GM19193 (cell line): ENCODE measurements around the gene INPP4A.
A peak's percentile ranks its signal among the peaks of the same experiment; 100 is the strongest.

Experiments
- POLR2A ChIP-seq: IDR thresholded peaks from 4 replicates; pipeline ENCODE4 v1.6.1; 2011; ENCODE audit not compliant: insufficient read depth, insufficient read length; ENCODE audit errors: extremely low read depth

The INPP4A gene

DNA sequence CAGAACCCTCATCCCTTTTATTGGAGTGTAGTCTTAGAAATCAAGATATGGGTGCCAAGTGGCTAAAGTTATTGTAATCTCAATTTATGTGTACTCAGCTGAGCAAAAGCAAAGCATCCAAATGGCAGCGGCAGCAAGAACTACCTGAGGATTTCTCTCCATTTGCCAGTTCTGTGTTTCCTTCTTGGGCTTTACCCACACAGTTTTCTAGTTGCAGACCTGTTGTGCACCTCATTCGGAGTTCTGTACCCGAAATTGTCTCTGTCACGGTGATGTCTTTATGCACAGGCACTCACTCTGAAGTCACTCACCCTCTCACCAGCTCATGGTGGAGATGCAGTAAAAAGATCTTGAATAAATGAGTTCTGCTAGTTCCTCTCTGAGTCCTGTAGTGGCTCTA is 43.6 kb downstream of the INPP4A start:
- no peak for TF ChIP-seq POLR2A

GRCh38 chr2:98489486-98489885 is 44.8 kb downstream of the INPP4A start:
- TF ChIP-seq POLR2A, result no peak

- TF ChIP-seq POLR2A, result peak; percentile 18
Observed at GRCh38 chr2:98489971-98490962, 45.6 kb downstream of the INPP4A start.

- TF ChIP-seq POLR2A, result no peak
Observed at GRCh38 chr2:98492441-98492840, 47.8 kb downstream of the INPP4A start.

- no peak for TF ChIP-seq POLR2A
Observed at GRCh38 chr2:98494699-98495098, 50.0 kb downstream of the INPP4A start.

GRCh38 chr2:98496750-98497493 is 52.3 kb downstream of the INPP4A start:
- TF ChIP-seq POLR2A, result no peak

- TF ChIP-seq POLR2A, result no peak
Observed at GRCh38 chr2:98498703-98499440, 54.2 kb downstream of the INPP4A start.

DNA sequence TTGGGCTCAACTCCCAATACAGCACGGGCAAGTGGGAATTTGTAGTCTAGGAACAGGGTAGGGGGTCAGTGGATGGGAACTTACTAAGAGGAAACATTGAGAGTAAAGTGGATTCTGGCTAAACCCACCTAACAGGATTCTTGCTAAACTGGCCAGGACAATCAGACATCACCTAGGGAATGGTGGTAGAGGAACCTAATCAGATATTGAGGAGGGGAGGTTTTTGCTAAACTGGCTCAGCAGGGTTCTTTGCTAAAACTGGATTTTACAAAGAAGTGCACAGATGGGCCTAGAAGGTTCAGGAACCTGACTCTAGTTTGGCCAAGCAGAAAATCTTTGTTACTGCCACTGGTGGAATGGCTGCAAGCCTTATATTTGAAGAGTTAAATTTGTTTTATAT is 55.9 kb downstream of the INPP4A start:
- TF ChIP-seq POLR2A, result no peak

DNA sequence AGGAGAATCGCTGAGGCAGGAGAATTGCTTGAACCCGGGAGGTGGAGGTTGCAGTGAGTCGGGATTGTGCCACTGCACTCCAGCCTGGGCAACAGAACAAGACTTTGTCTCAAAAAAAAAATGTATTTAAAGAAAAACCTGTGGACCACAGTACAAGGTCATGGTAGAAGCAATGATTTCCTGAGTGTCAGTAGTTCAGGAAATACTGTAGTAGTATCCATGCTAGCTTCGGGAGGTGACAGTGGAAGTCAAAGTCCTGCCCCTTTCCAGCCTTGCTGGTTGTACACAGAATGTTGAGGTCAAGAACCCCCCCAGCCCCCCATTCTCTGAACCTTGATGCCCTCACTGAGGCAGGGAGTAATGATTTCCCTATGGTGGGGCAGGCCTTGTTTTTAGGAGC is 56.6 kb downstream of the INPP4A start:
- no peak for TF ChIP-seq POLR2A

DNA sequence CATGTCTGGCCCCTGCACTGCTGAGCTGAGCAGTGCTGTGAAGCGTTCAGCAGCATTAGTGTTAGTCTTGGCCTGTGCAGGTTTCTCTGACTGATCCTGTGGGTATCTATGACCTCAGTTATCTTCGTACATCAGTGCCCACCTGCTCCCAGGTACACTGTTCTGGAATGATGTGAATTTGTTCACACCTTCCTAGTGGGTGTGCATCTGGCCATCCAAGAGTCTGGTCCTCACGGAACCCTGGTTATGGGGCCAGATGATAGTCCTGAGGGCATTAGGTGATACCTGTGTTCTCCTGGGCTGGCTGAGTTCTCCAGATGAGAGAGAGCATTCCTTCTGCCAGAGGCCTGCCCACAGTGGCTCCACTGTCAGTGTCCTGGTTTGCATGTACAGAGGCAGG is 57.2 kb downstream of the INPP4A start:
- no peak for TF ChIP-seq POLR2A

GRCh38 chr2:98502556-98503335 is 58.1 kb downstream of the INPP4A start:
- no peak for TF ChIP-seq POLR2A

DNA sequence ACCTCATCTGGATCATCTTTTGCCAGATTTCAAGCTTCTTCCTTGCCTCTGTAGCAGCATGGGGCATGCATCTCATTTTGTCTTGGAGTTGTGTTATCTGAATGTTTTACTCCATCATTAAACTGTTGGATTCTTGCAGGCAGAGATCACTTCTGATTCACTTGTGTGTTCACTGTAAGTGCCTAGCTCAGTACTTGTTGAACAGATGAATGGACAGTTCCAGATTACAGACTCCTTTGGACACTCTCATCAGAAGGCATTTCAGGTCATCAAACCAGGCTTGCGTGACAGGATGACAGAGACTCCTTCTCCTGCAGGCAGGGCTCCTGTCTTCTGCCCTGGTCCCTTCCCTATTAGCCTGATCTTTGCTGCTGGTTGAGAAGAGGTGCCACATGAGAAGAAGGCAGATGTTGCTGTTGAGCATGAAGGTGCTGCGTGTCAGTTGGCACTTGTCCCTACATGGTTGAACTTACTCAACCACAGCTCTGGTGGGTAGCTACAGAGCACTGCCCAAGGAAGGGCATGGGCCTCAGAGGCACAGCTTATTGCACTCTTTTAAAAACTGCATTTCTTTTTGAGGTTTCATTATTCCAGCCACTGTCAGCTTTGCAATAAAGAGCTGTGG is 58.9 kb downstream of the INPP4A start:
- no peak for TF ChIP-seq POLR2A

DNA sequence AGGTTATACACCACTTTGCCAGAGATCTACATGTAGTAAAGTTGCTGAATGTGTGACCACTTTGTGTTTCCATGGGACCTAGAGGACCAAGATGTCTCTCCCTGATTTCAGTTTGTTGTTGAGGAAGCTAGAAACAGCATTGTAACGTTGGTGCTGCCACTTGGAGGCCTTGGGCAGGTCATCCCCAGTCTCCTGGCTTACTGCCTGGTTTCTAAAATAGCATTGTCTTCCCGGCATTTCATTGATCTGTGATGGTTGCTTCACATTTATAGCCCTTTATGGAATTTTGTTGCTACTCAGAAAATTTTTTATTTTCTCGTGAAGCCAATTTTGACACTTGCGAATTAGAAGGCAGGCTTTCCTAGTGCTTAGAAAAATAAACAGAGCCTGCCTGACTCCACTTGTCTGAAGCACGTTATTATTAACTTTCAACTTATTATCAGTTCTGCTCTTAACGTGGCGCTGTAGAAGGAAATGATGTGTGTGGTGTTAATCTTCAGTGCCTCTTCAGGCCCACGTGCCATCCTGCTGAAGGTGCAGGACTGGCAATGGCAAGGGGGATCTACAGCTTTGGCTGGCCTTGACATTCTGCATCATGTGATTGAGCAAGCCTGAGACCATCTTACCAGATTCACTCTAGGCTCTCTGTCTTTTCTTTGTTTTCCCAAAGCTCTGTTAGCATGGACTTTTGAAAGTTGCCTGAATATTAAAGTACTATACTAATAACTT is 59.9 kb downstream of the INPP4A start:
- no peak for TF ChIP-seq POLR2A
